Suprapubic skin (tissue), 4 donors: ENCODE data around the gene NRDE2.

Experiments used
- CTCF ChIP-seq, 2 donors: fragments of 200-600 bp in 1 of 2; fragments of 450-650 bp in 1 of 2; sonication (generic) in 1 of 2; IDR thresholded peaks; one replicate each; pipeline ENCODE4 v1.5.1; 2016 to 2019; ENCODE audit warnings: antibody characterized with exemption in 2 of 2, mild to moderate bottlenecking in 1 of 2, moderate library complexity in 1 of 2
- POLR2A ChIP-seq, 2 donors: fragments of 450-650 bp; IDR thresholded peaks; one replicate each; pipeline ENCODE4 v1.6.1; 2017; ENCODE audit warnings: antibody characterized with exemption in 2 of 2, mild to moderate bottlenecking in 2 of 2, moderate library complexity in 2 of 2
- POLR2AphosphoS5 ChIP-seq, 3 donors: sonication (generic); formaldehyde crosslinking; IDR thresholded peaks; one replicate each; pipeline ENCODE4 v1.6.1; 2017; ENCODE audit warnings: antibody characterized with exemption in 3 of 3

DNA sequence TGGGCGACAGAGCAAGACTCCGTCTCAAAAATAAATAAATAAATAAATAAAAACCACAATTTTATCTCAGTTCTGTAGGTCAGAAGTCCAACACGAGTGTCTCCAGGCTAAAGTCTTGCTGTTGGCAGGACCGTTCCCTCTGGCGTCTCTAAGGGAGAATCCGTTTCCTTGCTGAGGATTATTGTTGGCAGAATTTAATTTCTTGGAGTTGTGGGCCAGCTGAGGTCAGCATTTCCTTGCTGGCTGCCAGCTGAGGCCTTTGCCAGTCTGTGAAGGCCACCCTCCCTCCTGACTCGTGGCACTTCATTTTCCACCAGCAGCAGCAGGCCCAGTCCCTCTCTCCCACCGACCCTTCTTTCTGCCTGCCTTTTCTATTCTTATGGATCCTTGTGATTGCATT lies 58.2 kb downstream of the NRDE2 start:
- TF ChIP-seq POLR2AphosphoS5 (IDR thresholded peaks at IDR 0.05) (no peak), POLR2A (IDR thresholded peaks at IDR 0.05) (no peak), CTCF (IDR thresholded peaks at IDR 0.05) (no peak)
